AG04450 (cell line): ENCODE measurements around the gene PRPF19. TPM values are rescaled to one million over a fixed set of nuclear protein-coding genes. Genes with fewer than 3 reads are reported as not detected.

Experiments used
- CTCF ChIA-PET: fragments of 300-600, 350-600 bp; formaldehyde crosslinking; extraction: SDS; loops from one replicate; lab custom pipeline; 2022; ENCODE audit warnings: antibody characterized with exemption, inconsistent platforms; lab: Charles Lee
- POLR2A ChIA-PET: fragments of 350-600 bp; formaldehyde crosslinking; extraction: SDS; loops from one replicate; lab custom pipeline; 2021; ENCODE audit warnings: antibody characterized with exemption, inconsistent platforms; lab: Yijun Ruan, JAX
- DNase-seq: peaks from one replicate; pipeline ENCODE4 v3.0.0-alpha.2; 2011; ENCODE audit warnings: low read depth, low spot score
- H3K27ac ChIP-seq: one replicate; pipeline ENCODE4 v1.5.1; 2012; ENCODE audit warnings: low read depth, low read length, control low read depth
- H3K27me3 ChIP-seq: one replicate; pipeline ENCODE4 v1.6.0; 2012; ENCODE audit warnings: low read length; ENCODE audit not compliant: control insufficient read depth, insufficient read depth
- H3K4me3 ChIP-seq: 2 replicates; pipeline ENCODE4 v1.5.1; 2011; ENCODE audit warnings: mild to moderate bottlenecking, low read depth, low read length, control low read depth
- H3K9me3 ChIP-seq: 2 replicates; pipeline ENCODE4 v1.5.1; 2012; ENCODE audit warnings: low read length; ENCODE audit not compliant: control insufficient read depth, insufficient read depth
- polyA plus RNA-seq: library from polyadenylated mRNA; depleted of rRNA; stranded (reverse); fragments of >200 nt; gene quantifications from 2 replicates; pipeline ENCODE4 v1.2.3, GENCODE V29; 2011
- TF ChIP-seq, protein P1 (sequence below): IDR thresholded peaks from 2 replicates; pipeline ENCODE4 v1.5.1; 2011; ENCODE audit warnings: low read depth, low read length, control low read depth, inconsistent platforms

PRPF19 gene
- polyA plus RNA-seq, 1 experiment: 25.1 TPM

DNA sequence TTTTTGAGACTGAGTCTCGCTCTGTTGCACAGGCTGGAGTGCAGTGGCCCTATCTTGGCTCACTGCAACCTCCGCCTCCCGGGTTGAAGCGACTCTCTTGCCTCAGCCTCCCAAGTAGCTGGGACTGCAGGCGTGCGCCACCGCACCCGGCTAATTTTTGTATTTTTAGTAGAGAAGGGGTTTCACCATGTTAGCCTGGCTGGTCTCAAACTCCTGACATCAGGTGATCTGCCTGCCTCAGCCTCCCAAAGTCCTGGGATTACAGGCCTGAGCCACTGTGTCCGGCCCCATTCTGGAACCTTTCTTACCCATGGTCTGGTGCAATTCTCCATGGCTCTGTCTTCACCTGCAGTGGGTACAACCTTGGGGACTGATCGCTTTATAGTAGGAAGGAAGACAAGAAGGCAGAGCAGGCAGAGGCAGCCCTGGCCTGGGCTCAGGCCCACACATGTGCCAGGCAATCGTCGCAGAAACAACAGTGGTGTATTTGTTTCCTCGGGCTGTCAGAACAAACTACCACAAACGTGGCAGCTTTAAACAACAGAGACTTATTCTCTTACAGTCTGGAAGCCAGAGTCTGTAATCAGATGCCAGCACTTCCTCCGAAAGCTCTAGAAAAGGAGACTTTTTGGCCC, 46.7 kb downstream of the PRPF19 start:
- Histone ChIP-seq H3K9me3 (no peaks in the 10 kb centered on the region), H3K4me3 (no peak overlapping the region), H3K27ac (no peak overlapping the region), H3K27me3 (peaks cover 7% of the 10 kb centered on the region)
- ChIA-PET POLR2A (no interaction called here), CTCF (interaction anchor here (1.1 kb wide), 1 partner anchor 40 kb away, joined by 4 read pairs; no protein-coding TSS in a partner anchor)
- TF ChIP-seq, protein P1, sequence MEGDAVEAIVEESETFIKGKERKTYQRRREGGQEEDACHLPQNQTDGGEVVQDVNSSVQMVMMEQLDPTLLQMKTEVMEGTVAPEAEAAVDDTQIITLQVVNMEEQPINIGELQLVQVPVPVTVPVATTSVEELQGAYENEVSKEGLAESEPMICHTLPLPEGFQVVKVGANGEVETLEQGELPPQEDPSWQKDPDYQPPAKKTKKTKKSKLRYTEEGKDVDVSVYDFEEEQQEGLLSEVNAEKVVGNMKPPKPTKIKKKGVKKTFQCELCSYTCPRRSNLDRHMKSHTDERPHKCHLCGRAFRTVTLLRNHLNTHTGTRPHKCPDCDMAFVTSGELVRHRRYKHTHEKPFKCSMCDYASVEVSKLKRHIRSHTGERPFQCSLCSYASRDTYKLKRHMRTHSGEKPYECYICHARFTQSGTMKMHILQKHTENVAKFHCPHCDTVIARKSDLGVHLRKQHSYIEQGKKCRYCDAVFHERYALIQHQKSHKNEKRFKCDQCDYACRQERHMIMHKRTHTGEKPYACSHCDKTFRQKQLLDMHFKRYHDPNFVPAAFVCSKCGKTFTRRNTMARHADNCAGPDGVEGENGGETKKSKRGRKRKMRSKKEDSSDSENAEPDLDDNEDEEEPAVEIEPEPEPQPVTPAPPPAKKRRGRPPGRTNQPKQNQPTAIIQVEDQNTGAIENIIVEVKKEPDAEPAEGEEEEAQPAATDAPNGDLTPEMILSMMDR: no peak
- DNase-seq: no peak

DNA sequence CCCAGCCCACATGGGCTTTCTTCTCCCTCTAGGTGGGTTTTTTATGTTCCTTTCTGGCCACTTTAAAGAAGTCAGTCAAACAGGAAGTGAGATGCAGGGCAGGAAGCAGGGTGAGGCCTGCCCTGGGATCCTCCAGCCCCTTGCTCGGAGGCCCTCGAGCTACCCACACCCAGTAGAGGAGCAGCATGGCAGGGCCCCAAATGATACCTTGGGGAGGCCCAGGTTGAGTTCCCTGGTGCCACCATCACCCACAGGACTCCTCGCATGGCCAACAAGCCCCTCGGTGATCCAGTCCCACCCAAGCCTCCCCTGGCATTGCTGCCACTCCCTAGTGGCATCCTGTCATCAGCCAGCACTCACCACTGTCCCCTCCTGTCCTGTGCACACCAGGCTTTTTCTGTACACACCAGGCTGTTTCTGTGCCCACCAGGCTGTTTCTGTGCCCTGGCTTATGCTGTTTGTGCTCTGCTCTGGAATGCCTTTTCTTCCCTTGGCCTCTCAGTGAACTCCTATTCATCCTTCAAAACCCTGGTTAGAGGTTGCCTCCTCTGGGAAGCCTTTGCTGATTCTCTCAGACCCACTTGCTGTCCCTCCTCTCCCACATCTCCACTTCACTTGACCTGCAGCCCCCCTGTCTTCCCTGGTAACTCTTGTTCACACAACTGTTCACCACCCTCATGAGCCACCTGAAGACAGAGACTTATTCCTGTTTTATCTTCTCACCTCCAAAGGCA, 47.5 kb downstream of the PRPF19 start:
- TF ChIP-seq, protein P1: no peak
- Histone ChIP-seq H3K27ac (no peak overlapping the region), H3K4me3 (no peak overlapping the region), H3K9me3 (no peaks in the 10 kb centered on the region), H3K27me3 (peaks cover 5% of the 10 kb centered on the region)
- no peak for DNase-seq
- CTCF ChIA-PET: no interaction called here
- POLR2A ChIA-PET: no interaction called here

DNA sequence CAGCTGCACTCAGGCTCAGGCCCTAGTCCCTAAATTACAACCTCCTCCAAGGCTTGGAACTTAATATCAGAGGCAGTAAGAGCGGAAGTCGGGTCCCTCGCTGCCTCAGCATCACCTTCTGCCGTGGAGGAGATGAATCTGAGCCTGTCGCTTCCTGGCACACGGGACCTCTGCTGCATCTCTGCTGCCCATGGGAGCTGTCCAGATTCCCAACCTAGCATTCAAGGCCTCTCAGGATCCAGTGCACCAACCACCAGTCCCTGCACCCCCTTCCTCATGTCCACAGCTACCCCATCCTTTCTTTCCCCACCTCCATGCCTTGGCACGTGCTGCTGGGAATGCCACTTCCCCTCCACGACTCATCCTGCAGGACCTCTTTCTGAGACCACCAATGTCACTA, 48.1 kb downstream of the PRPF19 start:
- H3K9me3 ChIP-seq: no peaks in the 10 kb centered on the region; the same call in 1 of the 2 replicates
- TF ChIP-seq, protein P1: no peak
- H3K4me3 ChIP-seq: no peak overlapping the region
- peaks cover 5% of the 10 kb centered on the region for H3K27me3 ChIP-seq
- peak overlapping the region; percentile 31 for H3K27ac ChIP-seq
- no peak for DNase-seq
- ChIA-PET CTCF (no interaction called here), POLR2A (no interaction called here)

DNA sequence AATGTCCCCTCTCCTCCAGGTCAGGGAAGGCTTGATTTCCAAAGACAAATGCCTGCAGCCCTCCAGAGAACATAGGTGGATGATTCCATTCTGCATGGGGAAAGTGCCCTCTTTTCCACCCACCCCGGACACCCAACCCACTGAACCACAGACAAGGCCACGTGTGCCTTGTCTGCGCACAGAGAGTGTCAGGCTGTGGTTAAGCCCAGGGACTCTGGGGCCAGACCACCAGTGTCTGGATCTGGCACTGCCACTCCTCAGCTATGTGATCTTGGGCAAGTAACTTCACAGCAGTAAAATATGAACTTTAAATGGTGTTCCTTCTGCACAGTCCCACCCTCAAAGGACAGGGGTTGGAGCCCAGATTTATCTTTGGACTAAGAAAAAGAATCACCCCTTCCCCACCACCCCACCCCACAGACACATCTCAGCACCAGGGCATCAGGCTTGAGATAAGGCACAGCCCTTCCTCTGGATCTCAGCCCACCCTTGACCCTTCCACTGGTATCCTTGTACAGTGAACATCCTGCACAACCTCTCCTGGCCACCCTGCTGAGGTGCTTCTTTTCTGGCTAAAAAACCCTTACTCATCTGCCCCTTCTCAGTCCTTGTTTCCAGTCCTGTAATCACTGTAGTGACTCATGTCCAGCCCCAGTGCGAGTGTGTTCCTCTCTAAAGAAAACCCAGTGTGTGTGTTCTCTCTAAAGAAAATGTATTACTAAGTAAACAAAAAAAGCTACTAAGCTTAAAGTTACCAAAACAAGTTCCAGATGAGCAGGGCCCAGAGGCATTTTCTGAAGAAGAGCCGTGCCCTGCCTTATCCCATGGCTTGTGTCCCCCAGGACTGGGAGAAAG, 48.8 kb downstream of the PRPF19 start:
- ChIA-PET CTCF (no interaction called here), POLR2A (no interaction called here)
- Histone ChIP-seq H3K27ac (peak overlapping the region; percentile 31), H3K27me3 (peaks cover 5% of the 10 kb centered on the region), H3K9me3 (peaks cover 3% of the 10 kb centered on the region; the same call in 1 of the 2 replicates), H3K4me3 (no peak overlapping the region)
- no peak for DNase-seq
- TF ChIP-seq, protein P1: no peak
